ENCODE results near the gene TMEM30B. TPM values are rescaled to one million over a fixed set of nuclear protein-coding genes. Genes with fewer than 3 reads are reported as not detected.

TMEM30B gene
- total and polyA plus RNA-seq, 2 experiments from 2014 or later: 0.35 to 1.7 TPM

- in situ Hi-C loops (cut with MboI): no loop called here
- TF ChIP-seq EZH2 (IDR thresholded peaks at IDR 0.05; ENCODE audit: insufficient read depth, poor library complexity, severe bottlenecking): no peak
- no peak for TF ChIP-seq EZH2phosphoT487 (IDR thresholded peaks at IDR 0.05; ENCODE audit: insufficient read depth, low read depth)
- Histone ChIP-seq H4K20me1 (ENCODE audit: insufficient read depth) (no peaks in the 10 kb centered on the region), H3K4me1 (ENCODE audit: insufficient read depth) (peaks cover 25% of the 10 kb centered on the region), H3F3A (ENCODE audit: insufficient read depth) (peaks cover 12% of the 10 kb centered on the region), H2AFZ (peak overlapping the region; percentile 35), H3K9me2 (ENCODE audit: insufficient read depth) (no peaks in the 10 kb centered on the region), H3K9me3 (ENCODE audit: low read depth) (no peaks in the 10 kb centered on the region), H3K27ac (no peak overlapping the region), H3K9ac (no peak overlapping the region), H3K36me3 (ENCODE audit: low read depth) (no peaks in the 10 kb centered on the region), H3K4me3 (peak overlapping the region; percentile 50), H3K4me2 (ENCODE audit: unreplicated experiment) (peak overlapping the region; percentile 56), H3K27me3 (replicated peaks; ENCODE audit: insufficient read depth) (no peaks in the 10 kb centered on the region), H3K79me2 (ENCODE audit: insufficient read depth) (no peaks in the 10 kb centered on the region)
- DNase-seq: peak; percentile 76
- 7 to 10% methylated on average over 4 of the region's 4 CpGs for WGBS, 2 experiments (ENCODE audit: low coverage in 1 of 2, low lambda C conversion rate in 2 of 2, missing lambda C conversion rate in 2 of 2)
Observed at GRCh38 chr14:61266436-61266835, 14.7 kb downstream of the TMEM30B start.

- Histone ChIP-seq H3K4me2 (ENCODE audit: unreplicated experiment) (no peak overlapping the region), H3K27ac (no peak overlapping the region), H3K9ac (no peak overlapping the region), H3K9me3 (ENCODE audit: low read depth) (no peaks in the 10 kb centered on the region), H3F3A (ENCODE audit: insufficient read depth) (peaks cover 30% of the 10 kb centered on the region), H2AFZ (no peak overlapping the region), H4K20me1 (ENCODE audit: insufficient read depth) (no peaks in the 10 kb centered on the region), H3K4me3 (no peak overlapping the region), H3K36me3 (ENCODE audit: low read depth) (no peaks in the 10 kb centered on the region), H3K27me3 (replicated peaks; ENCODE audit: insufficient read depth) (no peaks in the 10 kb centered on the region), H3K4me1 (ENCODE audit: insufficient read depth) (peaks cover 35% of the 10 kb centered on the region), H3K9me2 (ENCODE audit: insufficient read depth) (no peaks in the 10 kb centered on the region), H3K79me2 (ENCODE audit: insufficient read depth) (no peaks in the 10 kb centered on the region)
- DNase-seq: no peak
- in situ Hi-C loops (cut with MboI): no loop called here
- TF ChIP-seq EZH2 (IDR thresholded peaks at IDR 0.05; ENCODE audit: insufficient read depth, poor library complexity, severe bottlenecking): no peak
- TF ChIP-seq EZH2phosphoT487 (IDR thresholded peaks at IDR 0.05; ENCODE audit: insufficient read depth, low read depth): no peak
- 78 to 84% methylated on average over 4 of the region's 4 CpGs for WGBS, 2 experiments (ENCODE audit: low coverage in 1 of 2, low lambda C conversion rate in 2 of 2, missing lambda C conversion rate in 2 of 2)
Observed at GRCh38 chr14:61264651-61265050, 16.5 kb downstream of the TMEM30B start.

GRCh38 chr14:61264010-61264571 is 17.0 kb downstream of the TMEM30B start:
- Histone ChIP-seq H3K27ac (no peak overlapping the region), H3K9me2 (ENCODE audit: insufficient read depth) (no peaks in the 10 kb centered on the region), H3K36me3 (ENCODE audit: low read depth) (no peaks in the 10 kb centered on the region), H4K20me1 (ENCODE audit: insufficient read depth) (no peaks in the 10 kb centered on the region), H3K4me3 (no peak overlapping the region), H3K79me2 (ENCODE audit: insufficient read depth) (no peaks in the 10 kb centered on the region), H3F3A (ENCODE audit: insufficient read depth) (peaks cover 36% of the 10 kb centered on the region), H3K9me3 (ENCODE audit: low read depth) (no peaks in the 10 kb centered on the region), H3K27me3 (replicated peaks; ENCODE audit: insufficient read depth) (no peaks in the 10 kb centered on the region), H2AFZ (no peak overlapping the region), H3K4me1 (ENCODE audit: insufficient read depth) (peaks cover 41% of the 10 kb centered on the region), H3K4me2 (ENCODE audit: unreplicated experiment) (no peak overlapping the region), H3K9ac (no peak overlapping the region)
- in situ Hi-C loops (cut with MboI): no loop called here
- WGBS, 2 experiments (ENCODE audit: low coverage in 1 of 2, low lambda C conversion rate in 2 of 2, missing lambda C conversion rate in 2 of 2): 83 to 87% methylated on average over 4 of the region's 4 CpGs
- no peak for DNase-seq
- no peak for TF ChIP-seq EZH2phosphoT487 (IDR thresholded peaks at IDR 0.05; ENCODE audit: insufficient read depth, low read depth)
- no peak for TF ChIP-seq EZH2 (IDR thresholded peaks at IDR 0.05; ENCODE audit: insufficient read depth, poor library complexity, severe bottlenecking)

GRCh38 chr14:61262082-61262481 is 19.1 kb downstream of the TMEM30B start:
- H3K4me3 ChIP-seq: 0 out of 2 replicates have a peak overlapping the region, but pooled peaks have one; percentile 12
- H3K4me2 ChIP-seq (ENCODE audit: unreplicated experiment): peak overlapping the region; percentile 47
- no peaks in the 10 kb centered on the region for H3K9me3 ChIP-seq (ENCODE audit: low read depth)
- DNase-seq: peak; percentile 83
- in situ Hi-C loops (cut with MboI): no loop called here
- H3K36me3 ChIP-seq (ENCODE audit: low read depth): no peaks in the 10 kb centered on the region
- WGBS, 2 experiments (ENCODE audit: low coverage in 1 of 2, low lambda C conversion rate in 2 of 2, missing lambda C conversion rate in 2 of 2): 4 to 9% methylated on average over 4 of the region's 4 CpGs
- H3K9me2 ChIP-seq (ENCODE audit: insufficient read depth): no peaks in the 10 kb centered on the region
- H4K20me1 ChIP-seq (ENCODE audit: insufficient read depth): no peaks in the 10 kb centered on the region
- peak overlapping the region; percentile 49 for H3K9ac ChIP-seq
- H3K27ac ChIP-seq: peak overlapping the region; percentile 71
- no peaks in the 10 kb centered on the region for H3K27me3 ChIP-seq (replicated peaks; ENCODE audit: insufficient read depth)
- H3F3A ChIP-seq (ENCODE audit: insufficient read depth): peaks cover 42% of the 10 kb centered on the region
- peak overlapping the region; percentile 23; the same call in 1 of the 2 replicates for H2AFZ ChIP-seq
- no peak for TF ChIP-seq EZH2 (IDR thresholded peaks at IDR 0.05; ENCODE audit: insufficient read depth, poor library complexity, severe bottlenecking)
- TF ChIP-seq EZH2phosphoT487 (IDR thresholded peaks at IDR 0.05; ENCODE audit: insufficient read depth, low read depth): no peak
- no peaks in the 10 kb centered on the region for H3K79me2 ChIP-seq (ENCODE audit: insufficient read depth)
- H3K4me1 ChIP-seq (ENCODE audit: insufficient read depth): peaks cover 42% of the 10 kb centered on the region

Measured in GM23248 (cell line).